GM19324 (cell line): ENCODE data around the gene CERS6.

Experiments used
- ATAC-seq: cut with Tn5 transposase; IDR thresholded peaks from one replicate; pipeline ENCODE4 v1.9.1; 2021; ENCODE audit warnings: mild to moderate bottlenecking, moderate library complexity; ENCODE audit not compliant: unreplicated experiment, low FRiP score

CERS6 gene

DNA sequence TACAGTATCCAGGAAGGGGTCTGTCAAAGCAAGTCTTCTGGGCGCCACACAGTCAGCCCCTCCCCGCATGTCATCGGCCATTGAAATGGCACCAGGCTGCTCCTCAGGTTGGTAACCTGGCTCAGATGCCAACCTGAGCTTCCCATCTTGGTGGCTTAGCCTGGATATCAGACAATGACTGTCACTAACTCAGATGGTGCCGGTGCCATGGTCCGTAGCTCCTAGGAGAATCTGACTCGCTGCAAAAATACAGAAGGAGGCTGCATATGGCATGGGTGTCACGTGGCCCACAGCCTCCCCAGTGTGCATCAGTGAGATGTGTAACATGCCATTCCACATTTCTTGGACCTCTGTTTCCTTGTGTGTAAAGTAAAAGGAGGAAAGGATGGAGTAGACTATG is 349.5 kb downstream of the CERS6 start:
- no peak for ATAC-seq

DNA sequence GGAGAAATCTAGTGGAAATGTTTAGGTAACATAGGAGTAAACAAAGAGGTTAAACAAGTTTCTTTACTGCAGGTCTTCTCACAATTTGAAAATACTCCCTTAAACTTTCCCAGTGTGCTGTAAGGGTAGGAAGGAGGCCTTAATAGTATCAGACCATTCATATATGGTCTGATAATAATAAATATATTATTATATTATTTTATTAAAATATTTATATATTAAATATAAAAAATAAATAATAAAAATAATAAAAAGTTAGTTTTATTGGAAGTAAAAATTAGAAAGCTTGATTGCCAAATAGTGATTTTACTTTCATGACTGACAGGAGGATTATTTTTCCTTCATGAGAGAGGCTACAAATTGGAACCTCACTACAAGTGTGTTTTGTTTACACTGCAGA is 353.5 kb downstream of the CERS6 start:
- ATAC-seq = no peak

DNA sequence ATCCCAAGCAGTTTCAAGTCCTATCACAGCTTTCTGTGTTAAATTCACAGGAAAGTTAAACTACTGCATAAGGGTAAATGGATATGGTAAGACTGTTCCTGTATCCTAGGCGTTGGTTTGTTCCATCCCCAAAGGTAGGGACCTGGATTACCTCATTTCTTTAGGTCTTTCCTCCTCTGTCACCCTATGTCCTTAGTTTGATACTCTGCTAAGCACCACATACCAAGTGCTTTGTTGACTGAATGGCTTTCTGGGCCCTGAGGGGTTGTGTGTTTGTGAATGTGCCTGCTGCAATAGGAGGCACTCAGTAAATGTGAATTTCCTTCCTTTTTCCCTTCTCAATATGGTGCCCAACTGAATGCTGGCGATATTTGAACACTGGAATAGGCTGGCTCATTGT is 354.2 kb downstream of the CERS6 start:
- ATAC-seq = no peak

DNA sequence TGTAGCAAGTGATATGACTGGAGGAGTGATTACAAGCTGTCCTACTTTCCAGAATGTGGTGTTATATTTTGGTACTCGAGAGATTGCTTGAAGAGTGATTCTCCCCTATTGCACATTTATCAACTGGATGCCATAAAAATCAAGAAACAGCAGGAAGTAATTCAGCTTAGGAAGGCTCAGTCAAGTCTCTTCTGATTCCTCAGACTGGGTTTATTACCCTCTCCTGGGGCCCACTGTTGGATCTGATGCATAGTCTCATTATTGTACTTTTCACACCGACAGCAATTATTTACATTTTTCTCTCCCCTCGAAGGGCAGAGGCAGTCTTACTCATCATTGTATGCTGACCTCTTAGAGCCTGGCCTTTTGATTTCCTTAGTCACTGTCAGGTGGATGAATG is 355.6 kb downstream of the CERS6 start:
- no peak for ATAC-seq

DNA sequence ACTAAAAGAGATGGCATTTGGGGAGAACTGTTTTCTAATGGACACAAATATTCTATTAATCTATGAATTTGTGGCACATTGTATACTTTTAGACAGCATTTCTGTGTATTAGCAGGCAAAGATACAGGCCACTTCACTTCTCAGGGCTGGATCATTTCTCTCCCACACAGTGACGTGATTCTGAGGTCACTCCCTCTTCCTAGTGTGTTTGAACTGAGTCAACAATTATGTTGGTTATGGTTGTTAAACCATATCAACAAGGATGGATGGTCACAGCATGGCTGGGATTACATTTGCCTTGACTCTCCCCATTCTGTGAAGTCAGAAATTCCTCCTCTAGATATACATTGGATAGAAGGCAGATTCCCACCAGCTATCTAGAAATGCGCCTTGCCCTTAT is 358.0 kb downstream of the CERS6 start:
- ATAC-seq = no peak

DNA sequence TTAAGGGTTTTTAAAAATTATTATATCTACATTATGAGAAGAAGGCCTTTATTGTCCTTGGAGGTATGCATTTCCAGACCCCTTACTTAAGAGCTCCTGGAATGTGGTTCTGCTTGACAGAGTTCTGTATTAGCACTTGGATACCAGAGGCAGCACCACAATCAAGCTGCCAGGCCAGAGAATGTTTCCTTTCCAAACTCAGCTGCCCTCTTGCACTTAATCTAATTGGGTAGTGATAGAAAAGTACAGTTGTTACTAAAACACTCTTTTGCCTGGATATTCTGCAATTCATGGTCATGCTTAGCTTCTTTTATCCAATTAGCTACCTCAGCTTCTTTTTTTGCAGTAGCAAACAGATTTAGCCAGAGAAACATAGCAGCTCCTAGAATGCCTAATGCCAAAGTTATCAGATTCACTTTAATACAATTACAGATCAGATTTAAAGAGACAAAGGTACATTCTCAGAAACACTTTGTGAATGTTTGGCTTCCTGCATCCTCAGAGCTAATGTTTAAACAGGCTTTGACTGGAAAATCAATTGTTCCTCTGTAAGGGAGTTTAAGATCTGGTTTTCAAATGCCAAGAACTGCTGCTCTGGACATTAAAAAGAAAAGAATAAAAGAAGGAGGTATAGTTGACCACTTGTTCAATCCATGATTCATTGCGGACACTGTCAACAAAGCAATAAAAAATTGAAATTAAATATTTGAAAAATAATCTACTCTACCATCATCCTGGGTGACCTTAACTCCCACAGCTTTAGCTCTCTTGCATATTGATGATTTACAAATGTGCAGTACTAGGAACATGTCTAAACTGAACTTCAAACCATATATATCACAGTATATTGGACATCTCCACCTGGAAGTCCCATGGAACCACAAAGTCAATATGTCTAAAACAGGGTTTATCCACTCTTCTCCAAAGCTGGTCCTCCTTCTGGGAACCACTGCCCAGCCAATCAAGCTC is 359.2 kb downstream of the CERS6 start:
- ATAC-seq = no peak

DNA sequence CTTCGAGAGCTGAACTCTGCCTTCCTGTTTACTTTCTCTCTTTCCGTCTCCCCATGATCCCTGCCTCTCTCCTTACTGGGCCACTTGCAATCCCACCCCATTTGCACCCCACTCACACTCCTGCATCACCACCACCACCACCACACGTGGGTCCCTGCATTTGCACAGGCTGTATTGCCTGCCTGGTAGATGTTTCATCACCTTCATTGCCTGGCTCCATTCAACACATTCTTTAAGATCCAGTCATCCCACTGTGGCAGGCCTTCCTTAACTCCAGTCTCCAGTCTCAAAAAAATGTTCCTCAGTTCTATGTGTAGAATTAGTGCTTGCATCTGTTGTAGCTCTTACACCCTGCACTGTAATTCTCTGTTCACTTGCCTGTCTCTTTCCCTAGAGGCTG is 360.3 kb downstream of the CERS6 start:
- ATAC-seq = no peak

DNA sequence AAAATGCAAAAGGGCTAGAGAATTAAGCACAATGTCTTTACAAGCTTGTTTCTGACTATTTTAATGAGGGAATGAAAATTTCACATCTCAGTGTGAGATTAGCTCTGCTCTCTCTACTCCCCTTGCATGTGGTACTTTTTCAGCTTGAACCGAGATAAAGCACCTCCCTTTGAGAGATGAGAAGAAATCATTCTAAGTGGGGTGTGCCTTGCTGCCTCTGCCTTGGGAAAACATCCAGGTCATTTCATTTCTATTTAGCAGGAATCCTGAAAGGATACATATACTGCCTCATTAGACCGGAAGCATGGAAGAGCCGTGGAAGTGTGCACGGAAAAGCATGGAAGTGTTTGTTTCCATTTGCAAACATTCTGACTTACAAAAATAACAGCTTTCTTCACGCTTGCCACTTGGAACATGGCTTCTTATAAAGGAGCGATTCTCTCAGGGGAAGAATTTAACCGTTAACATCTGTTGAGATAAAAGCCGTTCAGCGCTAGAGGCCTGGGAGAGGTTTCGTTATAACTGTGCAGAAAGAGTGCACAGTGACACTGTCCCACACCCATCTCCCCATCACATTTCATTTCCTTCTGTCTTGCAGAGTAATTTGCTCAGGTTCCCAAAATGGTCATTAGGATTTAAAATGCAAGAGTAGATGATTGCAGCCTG is 363.1 kb downstream of the CERS6 start:
- ATAC-seq = no peak

DNA sequence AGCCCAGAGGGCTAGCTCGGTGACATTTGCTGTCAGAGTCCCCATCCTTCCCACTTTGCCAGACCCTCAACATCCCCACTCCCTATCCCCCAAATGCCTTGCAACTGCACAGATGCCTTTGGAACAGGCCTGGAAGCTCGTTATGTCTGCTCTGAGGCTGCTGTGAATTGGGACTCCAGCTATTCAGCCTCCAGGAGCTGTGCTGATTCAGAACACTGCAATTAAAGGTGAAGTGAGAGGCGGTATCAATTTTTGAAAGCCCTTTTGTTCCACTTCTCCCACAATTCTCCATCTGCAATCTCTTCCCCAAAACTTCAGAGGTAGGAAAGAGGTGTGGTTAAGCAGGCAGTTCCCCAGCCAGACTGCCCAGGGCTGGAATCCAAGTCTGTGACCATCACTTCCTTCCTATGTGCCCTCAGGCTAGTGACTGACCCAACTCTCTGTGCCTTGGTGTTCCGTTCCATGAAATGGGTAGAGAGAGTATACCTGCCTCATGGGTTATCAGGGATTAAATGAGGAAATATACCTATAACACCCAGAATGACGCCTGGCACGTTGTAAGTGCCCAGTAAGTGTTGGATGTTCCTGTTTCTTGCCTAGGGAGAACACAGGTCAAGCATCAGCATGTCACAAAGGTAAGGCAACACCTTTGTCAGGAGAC is 363.9 kb downstream of the CERS6 start:
- ATAC-seq = no peak

DNA sequence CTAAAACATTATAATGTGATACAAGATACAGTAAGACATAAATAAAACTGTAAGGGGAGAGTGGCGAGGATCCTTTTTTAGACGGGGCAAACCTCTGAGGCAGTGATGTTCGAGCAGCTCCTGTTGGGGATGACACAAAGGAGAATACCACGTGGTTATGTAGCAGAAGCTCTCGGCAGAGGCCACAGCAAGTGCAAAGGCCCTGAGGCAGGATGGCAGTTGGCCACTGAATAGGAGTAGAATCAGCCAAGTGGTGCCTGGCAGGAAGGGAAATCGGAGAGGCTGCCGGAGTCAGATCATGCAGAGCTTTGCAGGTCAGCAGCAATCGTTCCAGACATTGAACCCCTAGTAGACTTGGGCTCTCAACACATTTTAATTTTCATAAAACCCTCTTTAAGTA is 365.5 kb downstream of the CERS6 start:
- ATAC-seq = no peak

DNA sequence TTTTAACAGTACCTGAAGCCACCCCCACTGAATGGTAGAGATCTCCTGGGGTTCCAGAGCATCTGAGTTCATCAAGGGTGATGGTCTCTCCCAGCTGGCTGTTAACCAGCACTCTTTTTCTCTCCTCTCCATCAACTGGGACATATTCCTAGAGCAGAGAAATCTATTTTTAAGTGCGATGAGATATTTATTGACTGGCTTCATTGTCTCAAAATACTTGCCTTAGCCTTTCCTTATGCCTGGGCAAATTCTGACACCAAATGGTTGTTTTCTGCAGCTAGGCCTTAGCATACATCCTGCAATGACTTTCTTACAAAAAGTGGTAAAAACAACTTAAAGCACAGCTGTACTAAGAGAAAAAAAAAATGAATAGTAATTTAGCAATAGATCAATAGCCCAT is 365.9 kb downstream of the CERS6 start:
- no peak for ATAC-seq
